CD4-positive, alpha-beta T cell treated with Interleukin-2 at 100 ng/mL for 4 hours (primary cell): Measurements from ENCODE around the gene ZNF442.
"Not testable (repeated sequence)": the region's sequence is repeated elsewhere in the genome, so short reads cannot be mapped to it uniquely, and the experiment has no call there.

ENCODE experiments used
- DNase-seq: peaks from one replicate; pipeline ENCODE4 v3.0.0-alpha.2; 2020; ENCODE audit warnings: low spot score

The ZNF442 gene

DNA sequence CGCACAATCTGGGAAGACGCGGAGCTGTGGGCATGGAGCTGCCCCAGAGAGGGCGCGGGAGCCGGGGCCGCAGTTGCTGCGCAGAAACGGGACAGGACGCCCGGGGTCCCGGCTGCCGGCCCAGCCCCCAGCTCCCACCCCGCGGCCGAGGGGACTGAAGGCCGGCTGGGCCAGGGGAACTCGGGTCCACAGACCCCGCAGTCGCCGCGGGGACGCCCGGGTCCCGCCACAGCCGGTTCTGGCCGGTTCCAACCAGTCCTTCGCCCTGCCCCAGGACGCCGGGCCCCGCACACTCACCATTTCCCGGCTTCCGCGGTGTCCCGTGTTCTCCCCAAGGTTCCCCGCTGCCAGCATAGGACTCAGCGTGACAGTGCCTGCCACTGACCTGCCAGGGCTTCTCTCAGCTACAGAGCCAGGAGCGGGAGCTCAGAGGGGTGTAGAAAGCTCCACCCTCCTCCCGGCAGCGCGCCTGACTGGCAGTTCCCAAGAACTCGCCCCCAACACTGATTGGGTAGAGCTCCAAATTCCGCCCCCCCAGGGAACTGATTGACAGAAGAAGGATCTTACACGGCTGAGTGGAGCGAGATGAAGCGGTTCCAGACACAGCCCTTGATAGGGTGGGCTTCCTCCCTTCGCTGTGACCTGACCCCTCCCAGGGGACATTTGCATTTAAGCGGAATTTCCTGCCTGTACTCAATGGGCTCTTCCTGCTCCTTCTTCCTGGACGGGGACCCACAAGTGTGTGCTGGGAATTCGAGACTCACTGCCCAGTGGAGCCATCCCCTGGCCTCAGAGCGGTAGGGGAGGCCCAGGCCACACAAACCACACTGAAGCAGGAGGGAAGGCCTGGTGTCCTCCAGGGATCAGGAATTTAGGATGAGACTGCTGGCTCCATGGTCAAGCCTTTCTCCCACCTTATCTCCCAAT is at the start of gene ZNF442:
Gene ZNF442 (minus strand): TSS at position 448 of the 927 bp plus-strand sequence. CDS start 2,052 bp downstream, outside the sequence.
- DNase-seq: peak; percentile 82

DNA sequence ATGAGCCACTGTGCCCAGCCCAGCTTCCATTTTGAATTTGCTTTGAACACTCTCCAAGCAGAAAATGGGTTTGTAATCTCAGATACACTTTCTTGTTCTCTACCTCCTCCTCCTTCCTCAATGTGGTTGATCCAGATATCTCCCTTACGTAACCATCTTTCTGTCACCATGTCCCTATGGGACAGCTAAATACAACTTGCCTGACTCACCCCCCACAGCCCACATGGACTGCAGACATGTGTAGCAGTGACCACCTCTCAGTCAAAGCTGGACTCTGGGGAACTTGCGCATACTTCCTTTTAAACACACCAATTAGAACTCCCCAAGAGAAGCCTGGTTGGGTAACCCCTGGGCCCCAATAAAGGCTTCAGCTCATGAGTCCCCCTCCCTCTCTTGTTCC is 46.4 kb upstream of the ZNF442 start:
- no peak for DNase-seq

DNA sequence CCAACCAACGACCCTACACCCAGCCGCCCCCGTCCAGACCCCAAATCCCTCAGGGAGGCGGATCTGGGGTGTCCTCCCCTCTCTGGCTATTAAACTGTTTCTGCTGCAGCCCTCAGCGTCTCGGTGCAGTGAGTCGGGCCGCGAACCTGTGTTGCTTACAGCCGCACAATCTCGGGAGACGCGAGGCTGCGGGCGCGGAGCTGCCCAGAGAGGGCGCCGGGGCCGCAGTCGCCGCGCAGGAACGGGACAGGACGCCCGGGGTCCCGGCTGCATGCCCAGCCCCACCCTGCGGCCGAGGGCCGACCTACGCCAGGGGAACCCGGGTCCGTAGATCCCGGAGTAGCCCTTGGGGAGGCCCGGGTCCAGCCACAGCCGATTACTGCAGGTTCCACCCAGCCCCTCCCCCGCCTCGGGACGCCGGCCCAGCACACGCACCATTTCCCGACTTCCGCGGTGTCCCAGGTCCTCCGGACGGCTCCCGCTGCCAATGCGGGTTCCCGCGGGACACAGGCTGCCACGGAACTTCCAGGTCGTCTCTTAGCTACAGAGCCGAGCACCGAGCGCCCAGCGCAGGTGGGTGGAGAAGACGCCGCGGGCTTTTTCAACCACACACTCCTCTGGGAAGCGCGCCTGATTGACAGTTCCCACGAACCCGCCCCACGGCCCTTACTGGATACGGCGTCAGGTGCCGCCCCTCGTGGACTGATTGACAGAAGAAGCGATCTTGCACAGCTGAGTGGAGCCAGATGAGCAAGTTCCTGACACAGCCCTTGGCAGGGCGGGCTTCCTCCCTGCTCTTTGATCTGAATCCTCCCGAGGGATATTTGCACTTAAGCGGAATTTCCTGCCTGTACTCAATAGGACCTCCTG is 35.4 kb upstream of the ZNF442 start, which contains the start of gene ZNF799:
Gene ZNF799 (minus strand): TSS at position 639 of the 870 bp plus-strand sequence. CDS start 201 bp downstream, at position 438.
- peak; percentile 82 for DNase-seq

DNA sequence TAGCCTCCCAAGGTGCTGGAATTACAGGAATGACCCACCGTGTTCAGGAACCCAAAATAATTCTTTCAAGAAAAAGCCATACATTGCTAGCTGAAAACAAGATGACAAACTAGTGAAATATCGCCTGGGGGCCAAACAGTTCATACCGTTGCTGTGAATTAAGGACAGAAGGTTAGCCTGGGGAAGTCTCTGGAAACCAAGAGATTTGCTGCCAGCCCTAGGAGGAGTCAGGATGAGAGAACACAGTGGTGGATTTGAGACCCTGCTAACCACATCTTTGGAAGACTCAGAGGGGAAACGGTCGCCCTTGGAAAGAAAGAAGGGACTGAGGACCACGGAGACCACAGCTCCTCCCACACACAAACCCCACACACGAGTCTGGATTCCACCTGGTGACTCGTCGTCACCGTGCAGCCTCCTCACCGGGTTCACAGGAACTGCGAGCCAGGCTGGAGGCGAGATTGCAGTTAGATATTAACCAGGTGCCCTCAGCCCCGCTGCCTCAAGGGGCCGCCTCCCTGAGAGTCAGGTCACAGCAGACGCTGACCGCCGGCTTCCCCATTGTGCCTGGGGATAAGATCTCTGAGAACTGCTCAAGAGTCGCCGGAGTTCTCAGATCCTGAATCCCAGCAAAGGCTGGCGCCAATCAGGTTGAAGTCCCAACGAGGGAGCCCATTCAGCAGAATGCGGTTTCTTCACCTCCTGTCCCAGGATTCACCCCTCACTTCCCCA is 34.6 kb upstream of the ZNF442 start:
- peak; percentile 0 for DNase-seq

DNA sequence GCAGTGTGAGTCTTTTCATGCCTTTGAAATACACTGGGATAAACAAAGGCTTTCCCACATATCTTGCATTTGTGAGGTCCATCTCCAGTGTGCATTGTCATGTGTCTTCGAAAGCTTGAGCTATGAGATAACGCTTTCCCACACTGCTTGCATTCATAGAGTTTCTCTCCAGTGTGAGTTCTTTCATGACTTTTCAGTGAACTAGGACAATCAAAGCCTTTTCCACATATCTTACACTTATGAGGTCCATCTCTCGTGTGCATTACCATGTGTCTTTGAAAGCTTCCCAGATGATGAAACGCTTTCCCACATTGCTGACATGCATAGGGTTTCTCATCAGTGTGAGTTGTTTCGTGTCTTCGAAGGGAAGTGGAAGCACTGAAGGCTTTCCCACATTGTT is 25.7 kb upstream of the ZNF442 start:
- DNase-seq: not testable (repeated sequence)

DNA sequence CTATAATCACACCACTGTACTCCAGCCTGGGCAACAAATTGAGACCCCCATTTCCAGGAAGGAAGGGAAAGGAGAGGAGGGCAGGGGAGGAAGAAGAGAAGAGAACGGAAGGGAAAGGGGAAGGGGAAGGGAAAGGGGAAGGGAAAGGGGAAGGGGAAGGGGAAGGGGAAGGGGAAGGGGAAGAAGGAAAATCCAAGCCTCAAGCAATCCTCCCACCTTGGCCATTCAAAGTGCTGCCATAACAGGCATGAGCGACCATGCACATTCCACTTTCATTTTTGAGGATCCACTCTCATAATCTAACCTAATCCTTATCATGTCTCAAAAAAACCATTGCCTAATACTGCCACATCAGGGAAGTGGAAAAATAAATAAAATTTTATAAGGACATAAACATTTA is 20.9 kb upstream of the ZNF442 start:
- not testable (repeated sequence) for DNase-seq

DNA sequence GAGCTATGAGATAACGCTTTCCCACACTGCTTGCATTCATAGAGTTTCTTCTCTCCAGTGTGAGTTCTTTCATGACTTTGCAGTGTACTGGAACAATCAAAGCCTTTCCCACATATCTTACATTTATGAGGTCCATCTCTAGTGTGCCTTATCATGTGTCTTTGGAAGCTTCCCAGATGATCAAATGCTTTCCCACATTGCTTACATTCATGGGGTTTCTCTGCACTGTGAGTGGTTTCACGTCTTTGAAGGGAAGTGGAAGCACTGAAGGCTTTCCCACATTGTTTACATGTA is 14.9 kb upstream of the ZNF442 start:
- no peak for DNase-seq

DNA sequence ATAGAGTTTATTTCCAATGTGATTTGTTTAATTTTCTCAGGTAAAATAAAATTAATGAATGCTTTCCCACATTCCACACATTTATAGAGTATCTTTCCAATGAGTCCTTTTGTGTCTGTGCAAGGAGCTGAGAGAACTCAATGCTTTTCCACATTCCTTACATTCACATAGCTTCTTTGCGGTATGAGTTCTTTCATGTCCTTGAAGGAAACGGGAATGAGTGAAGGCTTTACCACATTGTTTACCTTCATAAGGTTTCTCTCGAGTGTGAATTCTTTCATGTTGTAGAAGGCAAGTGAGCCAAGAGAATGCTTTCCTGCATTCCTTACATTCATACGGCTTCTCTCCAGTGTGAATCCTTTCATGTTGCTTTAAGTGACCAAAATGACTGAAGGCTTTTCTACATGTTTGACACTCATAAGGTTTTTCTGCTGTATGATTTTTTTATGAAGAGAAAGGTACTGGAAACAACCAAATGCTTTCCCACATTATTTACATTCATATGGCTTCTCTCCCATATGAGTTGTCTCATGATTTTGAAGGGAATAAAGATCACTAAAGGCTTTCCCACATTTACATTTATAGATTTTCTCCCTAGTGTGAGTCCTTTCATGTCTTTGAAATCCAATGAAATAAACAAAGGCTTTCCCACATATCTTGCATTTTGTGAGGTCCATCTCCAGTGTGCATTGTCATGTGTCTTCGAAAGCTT is 14.4 kb upstream of the ZNF442 start:
- DNase-seq: no peak

DNA sequence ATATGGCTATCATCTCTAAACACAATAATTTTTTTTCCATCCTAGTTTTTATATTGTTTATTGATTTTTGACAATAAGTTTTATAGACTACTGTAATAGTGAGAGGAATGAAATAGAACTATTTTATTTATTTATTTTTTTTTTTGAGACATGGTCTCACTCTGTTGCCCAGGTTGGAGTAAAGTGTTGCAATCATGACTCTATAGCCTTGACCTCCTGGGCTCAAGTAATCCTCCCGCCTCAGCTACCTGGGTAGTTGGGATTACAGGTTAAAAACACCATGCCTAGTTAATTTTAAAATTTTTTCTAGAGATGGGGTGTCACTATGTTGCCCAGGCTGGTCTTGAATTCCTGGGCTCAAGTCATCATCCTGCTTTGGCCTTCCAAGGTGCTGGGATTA is 8.5 kb upstream of the ZNF442 start:
- DNase-seq: no peak

DNA sequence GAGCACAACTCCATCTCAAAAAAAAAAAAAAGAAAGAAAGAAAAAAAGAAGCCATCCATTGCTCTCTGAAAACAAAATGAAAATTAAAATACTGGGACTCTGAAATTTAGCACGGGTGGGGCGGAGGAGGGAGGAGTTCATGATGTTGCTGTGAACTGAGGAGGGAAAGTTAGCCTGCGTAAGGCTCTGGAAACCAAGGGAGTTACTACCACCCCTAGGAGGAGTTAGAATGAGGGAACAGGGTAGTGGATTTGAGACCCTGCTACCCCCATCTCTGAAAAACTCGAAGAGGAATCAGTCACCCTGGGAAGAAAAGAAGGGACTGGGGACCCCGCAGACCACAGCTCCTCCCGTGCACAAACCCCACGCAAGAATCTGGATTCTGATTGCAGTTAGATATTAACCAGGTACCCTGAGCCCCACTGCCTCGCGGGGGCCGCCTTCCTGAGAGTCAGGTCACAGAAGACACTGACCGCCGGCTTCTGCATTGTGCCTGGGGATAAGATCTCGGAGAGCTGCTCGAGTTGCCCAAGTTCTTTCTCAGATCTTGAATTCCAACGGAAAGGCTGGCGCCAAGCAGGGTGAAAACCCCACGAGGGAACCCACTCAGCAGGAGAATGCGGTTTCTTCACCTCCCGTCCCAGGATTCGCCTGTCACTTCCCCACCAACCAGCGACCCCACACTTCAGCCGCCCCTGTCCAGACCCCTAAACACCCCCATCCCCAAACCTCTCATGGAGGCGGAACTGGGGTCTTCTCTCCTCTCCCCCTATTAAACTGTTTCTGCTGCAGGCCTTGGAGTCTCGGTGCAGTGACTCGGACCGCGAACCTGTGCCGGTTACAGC is 870 bp downstream of the ZNF442 start:
- DNase-seq: no peak

DNA sequence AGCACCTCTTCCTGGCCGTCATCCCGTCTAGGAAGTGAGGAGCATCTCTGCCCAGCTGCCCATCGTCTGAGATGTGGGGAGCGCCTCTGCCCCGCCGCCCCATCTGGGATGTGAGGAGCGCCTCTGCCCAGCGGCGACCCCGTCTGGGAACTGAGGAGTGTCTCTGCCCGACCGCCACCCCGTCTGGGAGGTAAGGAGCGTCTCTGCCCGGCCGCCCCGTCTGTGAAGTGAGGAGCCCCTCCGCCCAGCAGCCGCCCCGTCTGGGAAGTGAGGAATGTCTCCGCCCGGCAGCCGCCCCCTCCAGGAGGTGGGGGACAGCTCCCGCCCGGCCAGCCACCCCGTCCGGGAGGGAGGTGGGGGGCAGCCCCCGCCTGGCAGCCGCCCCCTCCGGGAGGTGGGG is 3.2 kb downstream of the ZNF442 start:
- not testable (repeated sequence) for DNase-seq

DNA sequence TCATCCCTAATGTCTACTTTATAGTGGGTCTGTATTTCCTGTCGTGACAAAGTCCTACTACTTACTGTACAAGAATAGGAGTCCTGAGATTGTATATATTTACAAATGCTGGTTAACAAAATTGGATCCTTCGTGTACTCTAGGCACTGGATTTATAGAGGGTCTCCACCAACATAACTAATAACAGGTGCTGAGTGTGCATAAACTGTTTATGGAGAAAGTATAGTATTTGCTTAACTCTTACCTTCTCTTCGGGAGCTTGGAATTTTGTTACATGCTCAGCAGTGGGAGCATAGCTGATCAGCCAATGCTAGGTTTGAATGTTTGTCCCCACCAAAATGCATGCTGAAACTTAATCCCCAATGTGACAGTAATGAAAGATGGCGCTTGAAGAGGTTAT is 12.1 kb downstream of the ZNF442 start:
- DNase-seq: no peak

DNA sequence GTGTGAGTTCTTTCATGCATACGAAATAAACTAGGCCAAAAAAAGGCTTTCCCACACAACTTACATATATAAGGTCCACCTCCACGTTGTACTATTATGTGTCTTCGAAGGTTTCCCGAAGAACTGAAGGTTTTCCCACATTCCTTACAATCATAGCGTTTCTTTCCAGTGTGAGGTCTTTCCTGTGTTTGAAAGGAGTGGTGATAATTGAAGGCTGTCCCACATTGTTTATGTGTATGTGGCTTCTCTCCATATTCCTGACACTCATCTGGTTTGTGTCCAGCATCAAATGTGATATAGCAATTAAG is 14.6 kb downstream of the ZNF442 start:
- no peak for DNase-seq

DNA sequence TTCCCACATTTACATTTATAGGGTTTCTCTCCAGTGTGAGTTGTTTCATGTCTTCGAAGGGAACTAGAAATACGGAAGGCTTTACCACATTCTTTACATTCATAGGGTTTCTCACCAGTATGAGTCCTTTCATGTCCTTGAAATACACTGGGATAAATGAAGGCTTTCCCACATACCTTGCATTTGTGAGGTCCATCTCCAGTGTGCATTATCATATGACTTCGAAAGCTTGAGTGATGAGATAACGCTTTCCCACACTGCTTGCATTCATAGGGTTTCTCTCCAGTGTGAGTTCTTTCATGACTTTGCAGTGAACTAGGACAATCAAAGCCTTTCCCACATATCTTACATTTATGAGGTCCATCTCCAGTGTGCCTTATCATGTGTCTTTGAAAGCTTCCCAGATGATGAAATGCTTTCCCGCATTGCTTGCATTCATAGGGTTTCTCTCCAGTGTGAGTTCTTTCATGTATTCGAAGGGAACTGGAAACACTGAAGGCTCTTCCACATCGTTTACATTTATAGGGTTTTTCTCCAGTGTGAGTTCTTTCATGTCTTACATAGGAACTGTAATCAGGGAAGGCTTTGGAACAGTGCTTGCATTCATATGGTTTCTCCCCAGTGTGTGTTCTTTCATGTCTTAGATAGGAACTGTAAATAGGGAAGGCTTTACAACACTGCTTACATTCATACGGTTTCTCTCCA is 15.1 kb downstream of the ZNF442 start:
- no peak for DNase-seq

DNA sequence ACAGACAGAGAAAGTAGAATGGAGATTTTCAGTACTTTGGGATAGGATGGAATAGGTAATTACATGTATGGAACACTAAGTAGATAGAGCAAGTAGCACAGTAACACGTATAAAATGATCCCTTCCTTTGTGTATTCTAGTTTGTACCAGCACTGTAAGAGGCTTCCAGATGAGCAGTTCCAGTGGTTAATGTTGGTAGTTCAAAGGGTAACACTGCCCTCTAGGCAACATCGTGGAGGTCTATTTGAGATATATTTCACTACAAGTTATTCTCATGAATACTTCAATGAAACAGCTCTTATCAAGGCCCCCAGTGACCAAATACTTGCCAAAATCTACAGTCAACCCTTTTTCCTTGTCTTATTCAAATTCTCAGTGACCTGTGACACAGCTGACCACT is 18.6 kb downstream of the ZNF442 start:
- peak; percentile 60 for DNase-seq

DNA sequence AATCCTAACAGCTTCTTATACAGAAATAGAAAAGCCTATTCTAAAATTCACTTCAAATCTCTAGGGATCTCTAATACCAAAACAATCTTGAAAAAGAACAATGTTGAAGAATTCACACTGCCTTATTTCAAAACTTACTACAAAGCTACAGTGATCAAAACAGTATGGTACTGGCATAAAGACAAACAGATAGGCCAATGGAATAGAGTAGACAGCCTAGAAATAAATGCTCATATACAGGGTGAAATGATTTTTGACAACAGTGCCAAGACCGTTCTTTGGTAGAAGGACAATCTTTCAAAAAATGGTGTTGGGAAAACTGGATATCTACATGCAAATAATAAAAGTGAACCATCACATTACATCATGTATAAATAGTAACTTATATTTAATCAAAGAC is 20.3 kb downstream of the ZNF442 start:
- no peak for DNase-seq

DNA sequence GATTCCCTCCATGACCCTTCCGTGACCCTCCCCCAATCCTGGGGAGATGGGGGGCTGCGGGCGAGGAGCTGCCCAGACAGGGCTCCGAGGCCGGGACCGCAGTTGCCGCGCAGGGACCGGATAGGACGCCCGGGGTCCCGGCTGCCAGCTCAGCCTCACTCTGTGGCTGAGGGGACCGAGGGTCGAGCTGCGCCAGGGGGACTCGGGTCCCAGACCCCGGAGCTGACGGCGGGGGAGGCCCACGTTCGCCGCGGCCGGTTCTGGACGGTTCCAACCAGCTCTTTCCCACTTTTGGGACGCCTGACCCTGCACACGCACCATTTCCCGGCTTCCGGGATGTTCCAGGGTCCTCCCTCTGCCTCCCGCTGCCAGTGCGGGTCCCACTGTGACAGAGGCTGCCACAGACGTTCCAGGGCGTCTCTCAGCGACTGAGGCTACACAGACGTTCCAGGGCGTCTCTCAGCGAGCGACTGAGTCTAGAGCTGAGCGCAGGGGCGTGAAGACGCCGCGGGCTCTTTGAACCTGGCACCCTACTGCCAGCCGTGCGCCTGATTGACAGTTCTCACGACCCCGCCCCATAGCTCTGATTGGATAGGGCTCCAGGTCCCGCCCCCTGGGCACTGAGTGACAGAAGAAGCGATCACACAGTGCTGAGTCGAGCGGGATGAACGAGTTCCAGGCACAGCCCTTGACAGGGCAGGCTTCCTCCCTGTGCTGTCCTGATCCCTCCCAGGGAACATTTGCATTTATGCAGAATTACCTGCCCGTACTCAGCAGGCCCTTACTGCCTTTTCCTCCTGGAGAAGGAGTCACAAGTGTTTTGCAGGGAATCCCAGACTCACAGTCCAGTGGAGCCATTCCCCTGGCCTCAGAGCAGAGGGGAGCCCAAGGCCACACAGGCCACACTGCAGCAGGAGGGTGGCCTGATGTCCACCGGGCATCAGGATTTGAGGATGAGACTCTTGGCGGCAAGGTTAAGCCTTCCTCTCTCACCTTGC is 32.0 kb downstream of the ZNF442 start, which contains the start of gene ZNF563:
Gene ZNF563 (minus strand): TSS at position 472 of the 998 bp plus-strand sequence. CDS start 151 bp downstream, at position 321.
- peak; percentile 98 for DNase-seq

DNA sequence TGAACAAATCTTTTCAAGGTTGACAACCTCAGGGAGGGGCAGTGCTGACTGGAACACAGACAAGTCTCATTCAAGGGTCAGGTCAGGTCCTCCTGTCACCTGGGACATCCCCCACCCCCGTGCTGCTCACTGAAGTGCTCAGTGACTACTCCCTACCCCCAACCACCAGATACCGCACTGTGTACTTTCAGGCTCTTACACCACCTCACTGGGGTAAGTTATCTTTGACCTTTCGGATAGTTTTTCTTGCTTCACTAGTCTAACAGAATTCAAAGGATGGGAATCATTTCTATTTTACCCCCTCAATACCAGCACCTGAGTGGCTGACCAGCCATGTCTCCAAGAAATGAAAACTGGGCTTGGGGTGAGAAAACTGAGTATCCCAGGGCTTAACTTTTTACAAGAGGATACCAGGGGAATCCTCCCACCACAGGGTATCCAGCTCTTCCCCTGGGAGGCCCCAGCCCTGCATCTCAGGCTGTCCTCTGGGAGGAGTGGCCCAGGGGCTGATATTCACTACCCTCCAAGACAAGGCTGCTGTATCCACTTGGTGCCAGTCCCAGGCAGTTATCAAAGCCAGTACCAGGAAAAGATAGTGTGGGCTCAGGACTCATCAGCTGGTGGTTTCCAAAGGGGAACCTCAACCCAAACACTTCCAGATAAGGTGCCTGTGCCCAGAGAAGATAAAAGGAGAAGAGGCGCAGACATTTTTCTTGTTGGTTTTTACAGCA is 34.1 kb downstream of the ZNF442 start:
- peak; percentile 61 for DNase-seq
